Subcutaneous adipose tissue (tissue), 4 donors: ENCODE data around the gene TNNT3. TPM values are rescaled to one million over a fixed set of nuclear protein-coding genes. Genes with fewer than 3 reads are reported as not detected.

Source experiments
- CTCF ChIP-seq: fragments of 450-650 bp; IDR thresholded peaks from one replicate; pipeline ENCODE4 v1.5.1; 2016; ENCODE audit warnings: low read depth, mild to moderate bottlenecking, control low read depth, antibody characterized with exemption, moderate library complexity
- total RNA-seq, 4 donors: library from RNA; depleted of rRNA; stranded (reverse); fragments of >200 nt; gene quantifications; one replicate each; pipeline ENCODE4 v1.1.0, GENCODE V29; 2016

The TNNT3 gene
- total RNA-seq, 4 donors from 2014 or later: 7.7 to 29.0 (median 10.2) TPM

DNA sequence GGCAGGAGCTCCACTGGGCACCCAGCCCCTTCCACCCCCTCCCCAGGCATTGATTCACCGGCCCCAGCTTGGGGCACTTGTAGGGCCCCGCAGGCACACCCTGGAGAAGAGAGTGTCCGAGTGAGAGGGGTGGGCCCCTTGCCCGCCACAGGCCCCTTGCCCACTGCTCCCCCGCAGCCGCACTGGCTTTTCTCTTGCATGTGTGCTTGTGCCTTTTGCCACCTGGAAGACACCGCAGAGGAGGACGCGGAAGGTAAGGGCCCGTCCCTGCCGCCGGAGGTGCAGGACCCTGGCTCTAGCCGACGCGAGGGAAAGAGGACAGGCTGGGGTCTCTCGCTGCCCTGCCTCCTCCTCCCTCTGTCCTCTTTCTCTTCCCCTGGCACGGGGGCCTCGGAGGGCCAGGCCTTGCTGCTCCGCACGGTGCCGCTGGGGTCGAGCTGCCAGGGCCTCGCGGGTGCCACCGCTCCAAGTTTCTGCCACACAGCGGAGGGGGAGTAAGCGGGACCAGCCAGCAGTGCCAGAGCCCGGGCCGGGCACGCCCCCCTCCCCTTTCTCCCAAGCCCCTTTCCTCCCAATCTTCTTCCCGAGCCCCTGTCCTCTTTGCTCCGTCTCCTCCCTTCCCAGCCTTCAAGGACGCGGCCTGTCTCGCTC lies 9.5 kb downstream of the TNNT3 start:
- no peak for TF ChIP-seq CTCF

DNA sequence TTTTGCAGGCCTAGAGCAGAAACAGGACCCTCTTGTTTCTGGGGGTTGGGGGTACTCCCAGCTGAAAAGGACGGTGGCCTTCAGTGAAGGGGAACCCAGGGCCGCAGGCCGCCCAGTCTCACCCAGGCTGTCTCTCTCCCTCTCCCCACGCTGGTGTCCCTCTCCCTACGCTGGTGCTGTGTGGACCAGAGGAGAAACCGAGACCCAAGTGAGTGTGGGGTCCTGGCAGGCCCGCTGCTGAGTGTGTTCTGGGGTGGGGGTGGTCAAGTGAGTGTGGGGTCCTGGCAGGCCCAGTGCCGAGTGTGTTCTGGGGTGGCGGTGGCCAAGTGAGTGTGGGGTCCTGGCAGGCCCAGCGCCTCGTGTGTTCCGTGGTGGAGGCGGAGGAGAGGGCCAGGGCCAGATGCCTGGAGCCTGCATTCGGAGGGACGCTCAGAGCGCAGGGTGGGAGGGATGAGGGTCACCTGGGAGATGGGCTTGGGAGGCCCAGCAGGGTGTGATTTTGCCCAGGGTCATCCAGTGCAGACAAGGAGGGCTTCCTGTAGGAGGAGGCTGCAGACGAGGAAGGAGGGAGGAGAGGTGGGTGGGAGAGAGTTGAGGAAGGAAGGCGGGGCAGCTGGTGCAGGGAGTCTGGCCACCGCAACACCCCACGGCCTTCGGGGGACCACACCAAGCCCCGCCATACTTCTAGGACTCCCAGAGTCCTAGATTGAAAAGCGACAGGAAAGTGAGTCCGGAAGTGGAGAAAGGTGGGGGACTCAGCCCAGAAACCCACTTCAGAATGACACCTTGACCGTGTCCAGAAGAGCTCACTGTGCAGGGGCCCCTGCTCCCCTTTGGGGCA lies 10.3 kb downstream of the TNNT3 start:
- TF ChIP-seq CTCF: no peak

DNA sequence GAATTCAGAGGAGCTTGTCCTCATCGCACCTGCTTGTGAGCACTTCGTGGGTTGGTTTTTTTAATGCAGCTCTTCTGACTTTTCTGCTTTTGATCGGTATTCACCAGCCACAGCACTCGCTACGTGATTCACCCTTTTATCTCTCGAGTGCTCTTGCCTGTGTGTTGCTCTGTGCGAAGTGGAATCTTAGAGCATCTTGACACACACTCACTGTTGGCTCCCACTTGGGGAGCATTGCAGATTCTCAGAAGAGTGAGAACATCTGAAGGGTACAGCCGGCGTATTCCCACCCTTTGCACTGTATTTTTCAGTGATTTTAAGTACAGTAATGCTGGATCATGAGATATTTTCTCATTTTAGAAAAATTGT lies 10.9 kb downstream of the TNNT3 start:
- TF ChIP-seq CTCF: no peak

- no peak for TF ChIP-seq CTCF
Observed at GRCh38 chr11:1931341-1932104, 12.0 kb downstream of the TNNT3 start.

DNA sequence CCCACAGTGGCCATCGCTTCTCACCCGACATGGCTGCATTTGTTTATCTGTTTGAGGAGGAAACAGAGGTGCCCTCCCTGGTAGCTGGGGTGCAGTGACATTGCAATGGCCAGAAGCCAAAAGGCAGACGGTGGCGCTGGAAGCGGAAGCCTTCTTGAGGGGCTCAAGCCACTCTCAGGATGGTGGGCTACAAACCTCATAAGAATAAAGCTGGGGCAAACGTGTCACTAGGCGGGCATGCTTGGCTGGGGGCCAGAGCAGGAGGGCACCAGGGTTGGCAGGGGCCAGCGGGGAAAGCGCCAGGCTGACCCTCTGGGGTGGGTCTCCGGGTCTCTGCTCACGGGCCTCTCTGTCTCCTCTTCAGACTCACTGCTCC lies 12.6 kb downstream of the TNNT3 start:
- no peak for TF ChIP-seq CTCF

DNA sequence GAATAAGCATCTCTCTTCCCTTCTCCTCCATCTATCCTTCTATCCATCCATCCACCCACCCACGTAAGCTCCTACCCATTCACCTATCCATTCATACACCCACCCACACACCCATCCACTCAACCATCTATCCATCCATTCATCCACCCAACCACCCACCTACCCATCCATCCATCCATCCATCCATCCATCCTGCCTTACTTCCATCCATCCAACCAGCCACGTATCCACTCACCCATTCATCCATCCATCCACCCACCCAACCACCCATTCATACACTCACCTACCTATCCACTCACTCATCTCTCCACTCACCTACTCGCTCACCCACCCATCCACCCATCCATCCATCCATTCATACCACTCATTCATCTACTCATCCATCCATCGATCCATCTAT lies 13.2 kb downstream of the TNNT3 start:
- TF ChIP-seq CTCF: no peak
